GM21528 (cell line): ENCODE data around the gene ADGRF3.
"Not testable (repeated sequence)": the region's sequence is repeated elsewhere in the genome, so short reads cannot be mapped to it uniquely, and the experiment has no call there.

ENCODE experiments used
- ATAC-seq: cut with Tn5 transposase; IDR thresholded peaks from one replicate; pipeline ENCODE4 v1.9.1; 2021; ENCODE audit warnings: mild to moderate bottlenecking, moderate library complexity; ENCODE audit not compliant: unreplicated experiment, low FRiP score

The ADGRF3 gene

DNA sequence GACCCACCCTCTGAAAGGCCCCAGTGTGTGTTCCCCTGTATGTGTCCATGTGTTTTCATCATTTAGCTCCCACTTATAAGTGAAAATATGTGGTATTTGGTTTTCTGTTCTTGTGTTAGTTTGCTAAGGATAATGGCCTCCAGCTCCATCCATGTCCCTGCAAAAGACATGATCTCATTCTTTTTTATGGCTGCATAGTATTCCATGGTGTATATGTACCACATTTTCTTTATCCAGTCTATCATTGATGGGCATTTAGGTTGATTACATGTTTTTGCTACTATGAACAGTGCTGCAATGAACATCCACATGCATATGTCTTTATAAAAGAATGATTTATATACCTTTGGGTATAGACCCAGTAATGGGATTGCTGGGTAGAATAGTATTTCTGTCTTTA lies 22.1 kb downstream of the ADGRF3 start:
- not testable (repeated sequence) for ATAC-seq

DNA sequence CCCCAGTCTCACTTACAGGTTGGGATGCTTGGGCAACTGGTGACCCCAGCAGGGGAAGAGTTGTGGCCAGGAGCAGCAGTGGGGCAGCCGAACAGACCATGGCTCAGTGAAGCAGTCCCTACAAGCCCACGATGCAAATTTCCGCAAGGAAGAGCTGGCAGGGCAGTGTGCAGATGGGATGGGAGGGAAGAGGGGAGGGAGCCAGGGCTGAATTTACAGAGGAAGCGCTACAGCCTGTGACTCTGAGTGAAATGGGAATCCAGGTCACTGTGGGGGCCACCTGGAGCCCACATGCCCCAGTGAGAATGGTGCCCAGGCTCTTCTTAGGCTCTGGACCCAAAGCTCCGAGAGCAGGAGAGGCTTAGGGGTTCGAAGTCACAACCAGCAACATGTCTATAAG lies 27.6 kb downstream of the ADGRF3 start:
- ATAC-seq: no peak

DNA sequence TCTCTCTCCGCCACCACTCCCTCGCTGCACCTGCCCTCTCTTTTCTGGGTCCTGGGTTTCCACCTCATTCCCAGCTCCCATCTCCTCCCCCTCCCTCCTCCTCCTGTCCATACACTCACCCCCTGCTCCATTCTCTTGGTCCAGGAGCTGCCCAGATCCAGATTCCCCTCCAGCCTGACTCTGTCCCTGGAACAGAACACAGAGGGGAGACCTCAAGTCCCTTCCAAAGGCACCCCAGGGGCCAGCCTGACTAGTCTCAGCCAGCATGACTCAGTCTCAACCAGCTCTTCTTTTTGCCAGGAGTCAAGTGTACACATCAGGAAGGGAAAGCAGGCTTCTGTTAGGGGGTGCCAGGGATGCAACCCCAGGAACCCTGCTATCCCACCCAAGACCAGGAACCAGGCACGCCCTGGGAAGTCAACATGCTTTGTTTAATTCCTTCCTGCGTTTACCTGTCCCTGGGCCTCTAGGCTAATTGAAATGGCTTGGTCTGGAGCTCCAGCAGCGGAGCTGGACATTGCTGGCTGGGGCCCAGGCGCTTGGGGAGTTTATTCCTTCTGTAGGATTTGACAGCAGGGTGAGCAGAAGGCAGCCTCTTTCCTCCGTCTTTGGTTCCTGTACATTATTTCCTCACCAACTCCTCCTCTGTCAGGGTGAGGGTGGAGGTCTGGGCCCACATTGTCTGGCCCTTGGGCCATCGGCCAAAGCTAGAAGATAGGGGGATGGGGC lies 29.0 kb downstream of the ADGRF3 start:
- ATAC-seq: no peak

DNA sequence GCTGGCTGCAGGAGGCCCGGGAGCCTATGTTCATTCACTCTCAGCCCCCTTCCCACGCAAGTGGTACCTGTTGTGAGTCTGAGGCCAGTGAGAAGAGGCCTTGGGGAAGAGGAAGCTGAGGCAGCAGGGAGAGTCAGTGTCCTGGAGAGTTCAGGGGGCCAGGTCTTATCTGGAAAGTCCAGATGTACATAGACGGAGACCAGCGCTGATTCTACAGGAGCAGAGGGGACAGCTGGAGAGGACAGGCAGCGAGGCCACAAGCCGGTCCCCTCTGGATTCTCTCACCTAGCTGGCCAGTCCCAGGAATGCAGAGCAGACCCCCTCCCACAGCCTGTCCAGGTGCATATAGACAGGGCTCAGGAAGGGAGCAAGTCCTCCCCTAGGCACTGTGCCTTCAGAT lies 29.7 kb downstream of the ADGRF3 start:
- no peak for ATAC-seq

DNA sequence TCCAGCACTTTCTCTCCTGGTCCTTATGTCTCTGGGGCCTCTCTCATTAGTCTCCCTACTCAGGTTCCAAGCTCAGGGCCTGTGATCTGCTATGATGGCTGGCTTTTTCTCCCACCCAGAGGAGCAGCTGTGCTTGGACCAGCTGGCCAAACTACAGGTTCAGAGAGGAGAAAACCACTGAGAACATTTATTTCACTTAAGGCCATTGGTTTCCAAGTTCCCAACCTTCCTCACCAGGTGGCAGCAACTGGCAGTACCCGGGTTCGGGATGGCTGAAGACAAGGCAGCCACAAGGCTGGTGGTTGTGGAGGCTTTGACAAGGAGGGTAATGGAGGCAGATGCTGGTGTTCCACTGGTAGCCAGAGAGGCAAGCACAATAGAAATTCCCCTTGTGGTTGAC lies 30.5 kb downstream of the ADGRF3 start:
- ATAC-seq: no peak

DNA sequence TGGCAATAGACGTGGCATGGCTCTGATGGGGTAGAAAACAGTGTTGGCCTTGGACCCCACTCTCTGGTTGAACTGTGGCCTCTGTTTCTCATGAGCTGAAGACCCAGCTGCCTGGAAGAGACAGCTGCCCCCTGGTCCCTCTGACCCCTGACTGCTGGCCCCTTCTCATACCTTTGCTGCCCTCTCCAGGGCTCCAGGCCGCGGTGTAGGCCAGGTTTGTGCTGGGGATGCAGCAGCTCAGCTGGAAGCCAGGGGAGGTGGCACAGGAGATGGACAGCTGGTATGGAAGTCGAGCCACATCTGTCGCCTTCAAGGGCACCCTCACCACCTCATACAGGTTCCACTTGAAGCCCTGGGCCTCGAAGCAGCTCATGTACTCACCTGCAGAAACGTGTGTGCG lies 32.3 kb downstream of the ADGRF3 start:
- ATAC-seq: no peak

DNA sequence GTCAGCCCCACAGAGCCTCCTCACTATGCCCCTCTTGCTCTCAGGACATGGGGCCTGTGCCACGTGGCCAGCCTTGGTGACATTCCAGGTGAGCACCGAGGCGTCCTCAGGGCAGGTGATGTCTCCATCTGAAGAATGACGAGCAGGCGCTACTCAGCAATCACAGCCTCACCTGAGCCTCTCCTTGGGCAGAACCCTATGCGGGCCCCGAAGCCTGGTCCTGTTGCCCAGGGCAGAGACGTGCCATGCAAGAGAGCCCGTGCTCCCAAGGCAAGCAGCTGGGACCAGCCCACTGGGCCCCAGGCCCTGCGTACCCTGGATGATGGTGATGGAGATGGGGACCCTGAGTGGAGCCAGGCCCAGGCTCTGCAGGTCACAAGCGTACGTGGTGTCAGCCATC lies 33.1 kb downstream of the ADGRF3 start:
- no peak for ATAC-seq

DNA sequence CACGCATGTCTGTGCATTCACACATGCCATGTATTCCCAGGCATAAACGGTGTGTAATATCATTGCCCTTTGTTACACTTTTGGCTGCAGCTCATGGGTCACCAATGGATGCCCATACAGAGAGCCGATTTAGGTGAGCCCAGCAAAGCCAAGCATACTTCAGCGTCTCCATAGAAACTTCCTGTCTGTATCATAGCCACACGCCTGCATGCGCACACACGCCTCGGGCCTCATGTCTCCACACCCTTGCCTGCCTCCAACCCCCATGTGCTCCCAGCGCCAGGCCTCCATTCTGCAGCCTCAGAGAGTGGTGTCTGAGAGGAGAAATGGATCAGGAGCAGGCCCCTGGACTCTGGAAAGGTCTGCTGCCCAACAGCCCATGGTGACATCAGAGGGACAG lies 34.1 kb downstream of the ADGRF3 start:
- ATAC-seq: no peak

DNA sequence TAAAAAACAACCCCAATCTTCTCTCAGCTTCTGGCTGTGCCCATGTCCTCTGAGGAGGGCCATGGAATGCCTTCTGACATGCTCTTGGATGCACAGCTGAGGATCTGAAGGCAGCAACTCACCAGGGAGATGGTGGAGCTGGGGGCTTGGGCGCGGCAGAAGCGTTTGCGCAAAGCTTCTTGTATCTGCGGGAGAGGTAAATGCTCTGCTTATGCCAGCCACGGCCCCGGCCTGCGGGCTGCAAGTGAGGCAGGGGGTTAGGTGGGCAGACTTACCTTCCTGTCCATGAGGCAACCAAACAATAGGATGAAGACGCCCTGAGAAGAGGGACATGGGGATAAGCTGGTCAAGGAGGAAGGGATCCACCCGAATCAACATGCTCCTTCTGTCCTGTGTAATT lies 36.7 kb downstream of the ADGRF3 start:
- no peak for ATAC-seq

DNA sequence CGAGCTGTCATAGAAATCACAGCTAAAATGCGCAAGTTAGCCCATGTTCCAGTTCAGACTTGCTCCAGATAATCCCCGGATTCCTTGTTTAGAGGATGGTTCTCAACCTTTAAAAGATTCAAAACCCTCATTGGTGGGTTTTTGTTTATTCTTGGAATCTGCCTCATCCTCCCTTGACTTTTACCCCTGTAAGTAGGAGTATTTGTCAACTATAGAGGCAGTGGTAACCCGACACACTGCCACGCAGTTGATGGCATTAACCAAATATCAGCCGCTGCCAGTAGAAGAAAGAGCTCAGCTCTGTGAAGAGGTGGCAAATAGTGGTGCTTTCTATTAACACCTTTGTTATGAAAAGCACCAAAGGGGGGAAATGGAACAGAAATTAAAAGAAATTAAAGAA lies 41.0 kb downstream of the ADGRF3 start:
- ATAC-seq: no peak

DNA sequence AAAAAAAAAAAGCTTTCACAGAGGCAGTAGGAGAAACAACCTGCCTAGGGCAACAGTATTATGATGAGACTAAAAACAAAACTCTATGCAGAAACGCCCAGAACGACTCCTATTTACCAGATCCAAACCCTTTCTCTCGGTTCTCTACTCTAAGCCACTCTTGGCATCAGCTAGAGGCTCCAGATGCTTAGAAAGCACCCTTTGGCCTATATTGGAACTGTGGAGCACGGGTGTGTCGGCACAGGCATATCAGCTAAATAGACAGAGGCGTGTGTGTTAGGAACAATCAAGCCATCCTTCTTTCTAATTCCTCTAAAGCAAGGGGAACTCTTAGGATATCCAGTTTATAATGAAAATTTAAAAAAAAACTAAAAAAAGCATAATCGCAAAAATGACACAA lies 41.5 kb downstream of the ADGRF3 start:
- ATAC-seq: not testable (repeated sequence)

DNA sequence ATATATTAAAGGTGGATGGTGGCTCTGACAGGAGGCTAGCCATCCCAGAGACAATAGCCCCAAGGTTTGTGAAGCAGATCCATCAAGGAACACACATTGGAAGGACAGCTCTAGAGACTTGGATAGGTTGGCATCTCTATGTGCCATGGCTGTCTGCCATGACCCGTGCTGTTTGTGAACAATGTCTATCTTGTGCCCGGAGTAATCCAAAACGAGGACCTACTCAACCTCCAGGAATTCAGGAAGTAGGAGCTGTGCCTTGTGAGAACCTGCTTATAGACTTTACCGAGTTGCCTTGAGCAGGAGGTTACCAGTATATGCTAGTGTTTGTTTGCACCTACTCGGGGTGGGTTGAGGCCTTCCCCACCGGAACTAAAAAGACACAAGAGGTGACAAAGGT lies 43.7 kb downstream of the ADGRF3 start:
- ATAC-seq: no peak

DNA sequence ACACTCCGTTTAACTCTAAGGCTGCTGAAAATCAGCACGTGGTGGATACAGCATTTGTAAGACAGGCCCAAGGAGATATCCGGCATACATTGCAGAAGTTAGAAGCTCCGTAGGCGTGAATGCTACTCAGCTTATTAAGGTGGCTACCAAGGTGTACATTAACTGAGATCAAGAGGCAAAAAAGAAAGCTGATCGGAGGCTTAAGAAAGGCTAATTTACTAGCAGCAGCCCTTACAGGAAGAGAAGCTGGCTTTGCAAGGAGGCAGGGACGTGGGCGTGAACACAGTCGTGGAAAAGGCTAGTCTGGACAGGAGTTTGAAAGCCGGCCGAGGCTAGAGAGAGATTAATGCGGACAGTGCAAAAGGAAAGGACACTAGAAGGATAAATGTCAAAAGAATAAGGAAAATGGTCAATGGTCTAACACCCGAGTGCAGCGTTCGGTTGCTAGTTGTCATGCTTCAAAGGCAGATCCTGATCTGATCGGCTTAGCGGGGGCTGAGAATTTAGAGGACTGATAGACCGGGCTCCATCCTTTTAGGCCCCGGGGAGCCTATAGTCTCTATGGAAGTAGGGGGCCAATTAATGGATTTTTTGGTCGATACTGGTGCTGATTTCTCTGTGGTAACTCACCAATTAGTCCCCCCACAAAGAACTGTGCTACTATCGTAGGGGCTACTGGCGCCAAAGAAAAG lies 46.2 kb downstream of the ADGRF3 start:
- ATAC-seq: no peak

DNA sequence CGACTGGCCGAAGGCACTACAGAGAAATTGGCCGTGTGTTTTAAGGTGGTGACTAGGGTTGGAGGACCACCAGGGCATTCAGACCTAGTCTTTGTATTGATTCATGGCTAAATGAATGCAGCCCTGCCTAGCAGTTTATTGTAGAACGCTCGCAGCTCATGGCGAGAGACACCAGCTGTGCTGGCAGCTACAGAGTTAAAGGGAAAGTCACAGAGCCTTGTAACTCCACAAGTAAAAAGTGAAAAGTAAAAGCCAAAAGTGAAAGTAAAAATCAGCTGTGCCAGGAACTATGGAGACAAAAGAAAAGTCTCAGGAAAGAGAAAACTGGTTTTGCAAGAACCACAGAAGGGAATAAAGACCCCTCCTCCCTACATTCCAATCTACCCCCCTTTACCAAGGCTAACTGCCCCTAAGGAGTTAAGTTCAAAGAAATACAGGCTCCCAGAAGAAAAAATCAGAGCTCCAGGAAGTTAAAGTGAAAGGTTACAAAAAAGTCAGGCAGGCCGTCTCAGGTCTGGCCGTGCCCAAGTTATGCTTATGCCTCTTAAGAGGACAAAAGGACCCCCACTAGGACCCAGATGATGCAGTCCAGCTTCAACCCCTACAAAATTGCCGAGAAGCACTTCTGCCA lies 47.0 kb downstream of the ADGRF3 start:
- no peak for ATAC-seq

DNA sequence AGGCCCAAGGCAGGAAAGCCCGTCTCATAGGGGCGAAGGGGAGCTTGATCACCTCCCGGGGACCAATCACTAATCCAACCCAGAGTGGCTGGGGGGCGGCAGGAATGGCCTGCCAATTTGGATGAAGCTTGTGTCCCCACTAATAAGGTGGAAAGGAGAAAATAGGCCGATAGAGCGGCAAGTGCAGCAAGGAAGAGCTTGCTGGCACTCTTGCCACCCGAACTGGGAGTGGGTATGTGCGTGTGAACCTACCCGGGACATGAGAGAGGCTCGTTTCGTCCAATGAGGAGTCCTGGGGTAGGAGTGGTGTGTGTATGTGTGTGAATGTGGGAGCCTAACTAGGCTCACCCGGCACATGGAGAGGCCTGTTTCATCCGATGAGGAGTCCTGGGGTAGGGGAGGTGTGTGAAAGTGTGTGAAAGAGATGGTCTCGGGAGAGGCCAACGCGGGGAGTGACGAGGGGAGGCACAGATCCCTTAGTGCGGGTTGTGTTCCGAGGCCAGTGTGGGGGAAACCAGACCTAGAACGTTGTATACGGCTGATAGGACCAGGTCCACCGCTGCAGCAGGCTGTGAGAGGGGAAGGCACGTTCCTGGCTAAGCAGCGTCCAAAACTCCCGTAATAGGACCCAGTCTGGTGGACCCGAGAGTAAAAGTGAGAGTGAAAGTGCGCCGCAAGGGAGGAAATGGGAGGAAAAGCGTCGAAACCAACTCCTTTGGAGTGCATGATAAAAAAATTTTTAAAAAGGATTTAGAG lies 47.8 kb downstream of the ADGRF3 start:
- ATAC-seq: no peak

DNA sequence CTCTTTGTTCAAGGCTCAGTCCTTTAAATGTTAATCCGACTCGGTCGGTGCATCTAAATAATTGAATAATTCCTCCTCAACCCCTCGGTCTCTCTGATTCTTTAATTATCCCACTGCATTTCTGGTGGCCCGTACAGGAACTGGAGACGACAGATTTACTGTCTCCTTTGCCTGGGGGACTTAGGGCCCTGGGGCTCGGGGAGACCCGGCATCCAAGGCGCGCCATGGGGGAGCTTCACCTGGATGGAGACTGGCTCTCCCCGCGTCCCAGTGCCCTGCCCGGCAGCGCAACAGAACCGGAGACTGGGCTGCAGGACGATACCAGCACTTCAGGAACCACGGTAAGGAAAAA lies 48.3 kb downstream of the ADGRF3 start:
- no peak for ATAC-seq

DNA sequence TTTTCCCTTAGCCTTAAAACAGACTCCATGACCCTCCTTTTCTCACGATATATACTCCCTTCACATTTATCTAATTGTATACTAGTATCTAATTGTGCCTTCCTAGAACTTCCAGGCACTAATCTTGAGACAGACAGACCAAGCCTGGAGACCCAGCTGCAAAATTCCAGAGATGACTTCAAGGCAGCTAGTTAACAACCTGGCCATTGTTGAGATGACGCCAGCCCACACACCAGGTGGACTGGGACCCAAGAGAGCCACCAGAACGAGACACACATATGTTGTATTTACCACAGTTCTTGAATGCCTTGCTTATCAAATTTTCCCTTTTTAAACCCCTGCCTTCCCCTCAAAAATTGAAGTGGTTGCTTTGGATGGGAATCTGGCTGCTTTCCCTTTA lies 49.5 kb downstream of the ADGRF3 start:
- no peak for ATAC-seq

DNA sequence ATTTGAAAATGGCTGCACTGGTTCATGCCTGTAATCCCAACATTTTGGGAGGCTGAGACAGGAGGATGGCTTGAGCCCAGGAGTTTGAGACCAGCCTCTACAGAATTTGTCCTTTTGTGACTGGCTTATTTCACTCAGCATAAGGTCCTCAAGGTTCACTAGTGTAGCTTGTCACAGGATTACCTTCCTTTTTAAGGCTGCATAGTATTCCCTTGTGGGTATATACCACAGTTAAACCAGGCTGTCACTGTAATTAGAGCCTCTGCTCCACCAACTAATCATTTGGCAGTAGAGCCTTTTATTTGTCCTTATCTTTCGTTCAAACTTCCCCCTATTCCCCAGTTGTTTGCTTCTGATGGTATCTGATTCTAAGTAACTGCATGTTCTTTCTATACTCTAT lies 51.1 kb downstream of the ADGRF3 start:
- no peak for ATAC-seq

DNA sequence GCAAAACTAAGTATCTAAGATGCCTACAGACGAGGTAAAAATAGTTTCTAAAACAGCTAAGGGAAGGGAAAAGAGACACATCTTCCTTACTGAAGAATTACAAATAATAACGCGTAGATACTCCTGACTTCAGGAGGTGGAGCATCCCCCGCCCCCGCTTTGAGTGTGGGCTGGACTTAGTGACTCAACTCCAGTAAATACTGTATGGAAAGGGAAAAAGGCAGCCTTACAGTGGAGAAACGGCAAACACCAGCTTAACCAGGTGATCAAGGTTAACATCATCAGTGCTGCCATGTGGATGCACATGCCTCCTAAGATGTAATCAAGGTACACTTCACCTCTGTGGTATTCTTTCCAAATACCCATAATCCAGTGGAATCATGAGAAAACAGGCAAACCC lies 53.9 kb downstream of the ADGRF3 start:
- no peak for ATAC-seq

DNA sequence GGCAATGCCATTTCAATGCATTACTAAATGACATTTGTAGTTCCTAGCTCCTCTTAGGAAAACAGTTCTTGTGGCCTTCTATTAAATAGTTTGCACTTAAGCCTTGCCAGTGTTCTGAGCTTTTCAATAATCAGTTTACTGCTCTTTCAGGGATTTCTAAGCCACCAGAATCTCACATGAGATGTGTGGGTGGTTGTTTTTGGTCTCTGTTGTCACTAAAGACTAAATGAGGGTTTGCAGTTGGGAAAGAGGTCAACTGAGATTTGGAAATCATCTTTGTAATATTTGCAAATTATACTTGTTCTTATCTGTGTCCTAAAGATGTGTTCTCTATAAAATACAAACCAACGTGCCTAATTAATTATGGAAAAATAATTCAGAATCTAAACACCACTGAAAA lies 56.6 kb downstream of the ADGRF3 start:
- no peak for ATAC-seq

DNA sequence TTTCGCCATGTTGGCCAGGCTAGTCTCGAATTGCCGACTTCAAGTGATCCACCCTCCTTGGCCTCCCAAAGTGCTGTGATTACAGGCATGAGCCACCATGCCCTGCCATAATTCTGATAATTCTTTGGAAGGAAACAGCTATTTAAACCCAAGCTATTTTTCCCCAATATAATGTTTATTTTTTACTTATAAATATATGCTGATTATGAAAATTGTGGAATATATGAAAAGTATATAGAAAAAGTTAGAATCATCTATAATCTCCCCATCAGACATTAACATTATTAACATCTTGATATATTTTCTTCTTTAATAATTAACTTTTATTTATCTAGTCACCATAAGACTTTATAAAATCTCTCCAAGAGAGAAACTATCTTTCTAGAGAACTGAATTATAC lies 60.7 kb downstream of the ADGRF3 start:
- ATAC-seq: no peak
